HuH-7.5 (cell line): Measurements from ENCODE around the gene NWD2.
A peak's percentile ranks its signal among the peaks of the same experiment; 100 is the strongest.

Source experiments
- DNase-seq: peaks from one replicate; pipeline ENCODE4 v3.0.0; 2011; ENCODE audit warnings: low spot score

Gene NWD2

DNA sequence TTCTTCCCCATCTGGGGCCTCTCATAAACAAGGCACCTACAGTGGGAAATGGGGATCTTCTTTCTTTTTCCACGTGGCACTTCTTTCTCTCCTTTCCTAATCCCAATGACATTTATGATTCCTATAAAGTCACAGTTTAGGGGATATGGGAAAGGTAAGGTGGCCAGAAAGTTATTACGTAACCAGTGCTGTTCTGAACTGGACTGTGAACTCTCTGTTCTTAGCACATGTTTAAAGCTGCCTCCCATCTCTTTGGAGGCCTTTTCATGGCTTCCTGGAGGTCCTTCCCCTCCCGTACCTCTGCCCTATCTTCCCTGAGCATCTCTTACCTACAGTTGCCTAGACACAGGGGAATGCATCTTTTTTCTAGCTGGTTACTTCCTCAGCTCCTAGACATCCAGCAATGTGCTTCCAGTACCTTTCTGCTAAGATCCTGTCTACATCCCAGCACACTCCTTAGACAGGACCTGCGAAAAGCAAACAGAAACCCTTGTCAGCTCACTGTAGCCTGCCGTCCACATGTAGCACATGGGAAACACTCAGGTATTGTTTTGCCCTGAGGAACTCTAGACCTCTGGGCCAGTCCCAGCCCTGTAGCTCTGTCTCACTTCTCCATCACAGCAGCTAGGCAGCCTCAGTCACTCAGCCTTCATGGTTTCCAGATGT is 195.4 kb downstream of the NWD2 start:
- DNase-seq, result no peak

DNA sequence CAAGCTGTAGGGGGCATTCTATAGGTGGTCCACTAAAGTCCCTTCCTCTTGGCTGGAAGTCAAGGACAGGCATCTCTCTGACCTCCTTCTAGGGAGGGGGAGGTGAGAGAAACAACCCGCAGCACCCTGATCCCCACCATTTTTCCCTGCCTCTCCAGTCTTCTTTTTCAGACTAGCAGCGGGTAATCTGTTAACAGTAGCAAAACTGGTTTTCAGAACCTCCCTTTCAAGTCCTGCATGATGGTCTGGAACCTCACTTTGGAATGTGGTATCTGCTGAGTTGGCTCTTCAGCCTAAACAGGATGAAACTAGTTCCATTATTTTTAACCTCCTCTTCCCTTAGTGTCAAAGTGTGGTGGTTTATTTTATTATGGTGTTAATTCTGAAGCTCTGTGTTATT is 196.0 kb downstream of the NWD2 start:
- DNase-seq, result no peak

DNA sequence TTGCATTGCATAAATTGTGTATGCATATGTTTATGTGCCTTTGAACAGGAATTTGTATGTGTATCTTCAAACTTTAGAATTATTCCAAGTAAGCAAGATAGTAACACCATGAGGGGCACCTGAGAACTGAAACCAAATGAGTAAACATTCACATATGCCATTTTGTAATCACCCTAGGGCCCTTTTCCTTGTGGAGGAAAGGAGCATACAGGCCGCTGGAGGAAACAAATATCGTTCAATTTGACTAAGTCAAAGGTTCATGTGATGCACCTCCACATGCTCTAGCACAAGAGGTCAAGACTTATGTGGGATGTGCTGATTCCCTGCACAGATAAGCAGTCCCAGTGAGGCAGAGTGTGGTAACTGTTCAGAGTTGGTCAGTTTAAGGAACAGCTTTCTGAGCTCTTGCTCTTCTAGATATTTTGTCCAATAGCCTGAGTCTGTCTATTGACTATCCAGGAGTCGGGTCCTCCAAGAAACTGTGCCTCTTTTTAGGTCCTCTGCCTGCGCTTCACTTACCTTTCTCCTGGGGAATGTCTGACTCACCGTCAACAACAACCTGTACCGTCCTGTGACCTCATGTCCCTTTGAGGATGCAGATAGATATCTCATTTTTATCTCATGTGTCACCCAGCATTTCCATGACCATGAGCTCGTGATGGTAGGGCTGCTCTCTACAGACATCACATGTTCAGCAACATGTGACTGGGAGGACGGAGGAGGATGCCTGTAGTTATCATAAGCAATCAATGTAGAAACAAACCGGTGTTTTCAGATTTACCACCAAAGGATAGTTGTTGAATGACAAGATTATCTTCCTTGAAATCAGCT is 196.9 kb downstream of the NWD2 start:
- DNase-seq, result no peak

DNA sequence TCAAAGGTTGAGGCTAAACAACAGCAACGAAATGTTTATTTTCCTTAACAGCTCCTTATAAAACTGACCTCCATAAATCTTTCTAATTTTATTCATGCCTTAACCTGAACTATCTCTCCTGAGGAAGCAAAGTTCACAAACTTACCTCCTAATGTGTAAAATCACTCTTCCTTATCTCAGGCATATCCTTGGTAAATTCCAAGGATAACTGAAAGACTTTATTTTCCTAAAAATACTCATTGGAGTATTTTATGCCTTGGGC is 197.4 kb downstream of the NWD2 start:
- DNase-seq, result no peak

DNA sequence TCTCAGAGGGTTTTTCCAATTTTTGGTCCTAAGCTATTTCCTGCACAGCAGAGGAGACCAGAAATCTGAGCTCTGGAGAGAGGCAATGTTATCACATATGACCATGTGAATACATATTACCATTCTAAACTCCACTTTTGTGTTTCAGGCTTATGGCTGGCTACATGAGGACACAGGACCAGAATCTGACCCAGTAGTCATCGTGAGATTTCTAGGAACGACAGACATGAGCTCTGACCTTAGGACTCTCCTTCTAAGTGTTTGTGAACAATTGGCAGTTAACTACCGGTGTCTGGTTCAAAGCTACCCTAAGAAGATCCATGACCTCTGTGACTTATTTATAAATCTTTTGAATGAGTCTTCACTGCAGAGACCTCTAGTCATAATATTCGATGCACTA is 198.6 kb downstream of the NWD2 start:
- DNase-seq, result no peak

DNA sequence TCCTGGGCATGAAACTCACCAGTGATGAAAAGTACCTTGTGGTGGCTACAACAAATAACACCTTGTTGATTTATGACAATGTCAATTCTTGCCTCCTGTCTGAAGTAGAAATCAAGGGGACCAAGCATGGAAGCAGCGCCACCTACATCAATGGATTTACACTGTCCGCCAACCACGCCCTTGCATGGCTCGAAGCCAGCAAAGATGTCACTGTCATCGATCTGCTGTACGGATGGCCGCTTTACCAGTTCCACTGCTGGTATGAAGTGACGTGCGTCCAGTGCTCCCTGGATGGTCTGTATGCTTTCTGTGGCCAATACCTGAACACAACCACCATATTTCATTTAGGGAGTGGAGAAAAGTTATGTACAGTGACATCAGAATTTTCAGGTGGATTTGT is 200.5 kb downstream of the NWD2 start:
- no peak for DNase-seq

DNA sequence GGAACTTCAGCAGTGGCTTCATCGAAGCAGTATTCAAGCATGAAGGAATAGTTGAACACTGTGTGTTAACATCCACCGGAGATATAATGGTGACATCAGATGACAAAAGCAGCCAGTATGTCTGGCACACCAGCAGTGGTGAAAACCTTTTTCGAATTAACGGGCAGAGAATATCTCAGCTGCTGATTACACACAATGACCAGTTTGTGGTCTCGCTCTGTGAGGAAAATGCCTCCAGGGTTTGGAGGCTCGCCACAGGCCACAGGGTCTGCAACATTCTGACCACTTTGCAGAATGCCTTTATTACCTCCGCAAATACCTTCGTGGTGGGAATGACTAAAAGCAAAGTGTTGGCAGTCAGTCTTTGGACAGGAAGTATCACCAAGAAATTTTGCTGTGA is 201.5 kb downstream of the NWD2 start:
- no peak for DNase-seq

DNA sequence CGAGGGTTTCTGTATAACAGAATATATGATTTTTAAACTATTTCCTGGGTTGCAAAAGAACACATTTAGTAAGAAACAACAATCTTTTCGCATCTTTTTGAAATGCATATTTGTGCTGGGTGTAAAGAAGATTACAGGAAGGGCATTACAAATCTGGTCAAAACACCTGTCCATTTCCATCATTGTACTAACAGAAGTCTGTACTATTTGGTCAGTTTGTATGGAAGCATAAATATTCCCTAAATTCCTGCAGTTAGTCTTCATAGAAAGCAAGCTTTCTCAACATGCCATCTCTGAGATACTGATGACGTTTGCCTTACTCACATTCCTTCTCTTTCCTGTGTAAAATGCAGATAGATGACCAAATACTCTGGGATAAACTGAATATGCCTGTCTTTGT is 203.3 kb downstream of the NWD2 start:
- DNase-seq, result no peak

DNA sequence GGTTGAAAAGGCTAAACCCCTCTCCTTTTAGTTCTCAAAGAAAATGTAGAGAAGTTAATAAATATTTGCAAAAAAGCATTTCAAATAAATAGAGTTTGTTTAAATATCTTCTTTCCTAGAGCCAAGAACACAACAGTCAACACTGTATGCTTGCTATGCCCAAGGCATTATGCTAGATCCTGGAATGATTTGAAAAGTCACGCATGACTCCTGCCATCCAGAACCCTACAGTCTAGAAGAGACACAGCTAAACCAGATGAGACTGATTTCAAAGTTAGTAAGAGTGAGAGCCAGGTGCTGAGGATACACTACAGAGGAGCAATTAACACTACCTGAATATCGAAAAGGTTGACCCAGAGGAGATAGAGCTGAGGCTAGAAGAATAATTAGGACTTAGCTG is 205.8 kb downstream of the NWD2 start:
- DNase-seq, result no peak

DNA sequence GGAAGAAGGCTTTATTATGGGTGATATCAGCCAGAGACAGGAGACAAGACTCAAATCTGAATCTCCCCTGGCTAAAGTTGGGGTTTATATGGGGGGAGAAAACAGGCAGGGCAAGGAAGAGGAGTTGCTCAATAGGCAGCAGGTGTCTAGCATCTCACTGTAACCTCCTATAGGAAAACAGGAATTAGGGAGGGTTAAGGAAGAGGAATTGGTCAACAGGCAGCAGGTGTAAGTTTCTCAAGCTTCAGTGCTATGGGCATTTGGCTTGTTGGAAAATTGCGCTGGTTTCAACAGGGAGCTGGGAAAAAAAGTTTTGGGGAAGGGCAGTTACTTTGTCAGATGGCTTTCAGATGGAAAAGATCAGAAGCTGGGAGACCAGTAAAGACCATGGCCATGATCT is 206.4 kb downstream of the NWD2 start:
- no peak for DNase-seq

DNA sequence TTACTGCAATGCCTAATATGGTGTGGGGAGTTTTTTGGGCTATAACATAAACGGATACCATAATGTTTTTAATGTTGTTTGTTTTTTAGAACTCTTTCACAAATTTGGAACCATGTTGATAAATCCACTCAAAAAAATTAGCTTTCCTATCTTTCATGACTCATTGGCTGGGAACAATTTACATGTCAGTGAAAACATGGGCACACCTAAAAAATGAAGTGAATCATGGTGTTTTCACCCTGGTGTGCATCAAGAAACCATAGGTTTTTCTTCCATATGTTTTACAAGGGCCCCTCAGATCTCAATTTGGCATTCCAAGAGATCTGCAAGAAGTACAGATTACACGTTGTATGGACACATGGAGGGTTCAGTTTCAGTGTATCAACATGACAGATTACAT is 207.1 kb downstream of the NWD2 start:
- DNase-seq, result no peak

DNA sequence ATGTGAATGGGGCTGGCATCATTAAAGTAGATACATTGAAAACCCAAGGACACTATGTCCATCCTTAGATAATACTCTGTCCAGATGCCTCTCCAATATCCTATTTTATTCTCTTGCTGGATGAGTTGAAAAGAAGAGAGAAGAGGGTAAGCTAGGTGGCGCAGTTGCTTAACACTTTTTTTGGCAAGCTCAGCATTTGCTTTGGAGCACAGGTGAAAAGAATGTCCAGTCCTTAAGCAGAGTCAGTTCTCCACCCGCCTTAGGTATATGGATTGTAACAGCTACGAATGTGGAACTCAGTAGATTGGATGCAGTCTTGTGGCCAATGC is 208.4 kb downstream of the NWD2 start:
- peak; percentile 58 for DNase-seq

DNA sequence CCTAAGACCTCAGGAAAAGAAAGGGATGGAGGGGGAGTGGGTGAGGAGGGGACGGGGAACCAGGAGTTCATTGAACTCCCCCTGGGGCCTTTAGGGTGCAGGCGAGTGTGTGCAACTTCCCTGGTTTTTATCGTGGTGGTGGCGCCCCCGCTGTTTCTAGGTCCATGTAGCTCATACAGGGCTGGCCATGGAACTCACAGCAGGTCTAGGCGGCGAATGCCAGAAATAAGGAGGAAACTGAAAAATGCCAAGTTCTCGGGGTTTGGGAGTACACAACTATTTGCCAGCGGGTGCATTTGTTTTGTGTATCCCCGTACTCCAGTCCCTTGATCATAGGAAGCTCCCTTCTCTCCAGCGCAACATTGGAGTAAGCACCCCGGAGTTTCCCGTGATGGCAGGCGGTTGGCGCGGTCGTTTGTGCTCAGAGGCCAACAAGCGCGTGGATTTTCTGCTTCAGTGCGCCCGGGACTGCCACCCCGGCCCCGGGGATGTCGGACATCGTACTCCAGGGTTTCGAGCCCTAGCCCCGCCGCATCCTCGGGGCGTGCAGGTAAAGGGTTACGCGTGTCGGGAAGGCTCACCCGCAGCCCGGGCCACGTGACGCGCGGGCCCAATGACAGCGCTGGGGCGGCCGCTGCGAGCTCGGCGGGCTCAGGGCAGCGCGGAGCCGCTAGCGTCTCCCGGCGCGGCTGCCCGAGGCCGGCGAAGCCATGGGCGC is 208.9 kb downstream of the NWD2 start:
- DNase-seq, result peak; percentile 52

DNA sequence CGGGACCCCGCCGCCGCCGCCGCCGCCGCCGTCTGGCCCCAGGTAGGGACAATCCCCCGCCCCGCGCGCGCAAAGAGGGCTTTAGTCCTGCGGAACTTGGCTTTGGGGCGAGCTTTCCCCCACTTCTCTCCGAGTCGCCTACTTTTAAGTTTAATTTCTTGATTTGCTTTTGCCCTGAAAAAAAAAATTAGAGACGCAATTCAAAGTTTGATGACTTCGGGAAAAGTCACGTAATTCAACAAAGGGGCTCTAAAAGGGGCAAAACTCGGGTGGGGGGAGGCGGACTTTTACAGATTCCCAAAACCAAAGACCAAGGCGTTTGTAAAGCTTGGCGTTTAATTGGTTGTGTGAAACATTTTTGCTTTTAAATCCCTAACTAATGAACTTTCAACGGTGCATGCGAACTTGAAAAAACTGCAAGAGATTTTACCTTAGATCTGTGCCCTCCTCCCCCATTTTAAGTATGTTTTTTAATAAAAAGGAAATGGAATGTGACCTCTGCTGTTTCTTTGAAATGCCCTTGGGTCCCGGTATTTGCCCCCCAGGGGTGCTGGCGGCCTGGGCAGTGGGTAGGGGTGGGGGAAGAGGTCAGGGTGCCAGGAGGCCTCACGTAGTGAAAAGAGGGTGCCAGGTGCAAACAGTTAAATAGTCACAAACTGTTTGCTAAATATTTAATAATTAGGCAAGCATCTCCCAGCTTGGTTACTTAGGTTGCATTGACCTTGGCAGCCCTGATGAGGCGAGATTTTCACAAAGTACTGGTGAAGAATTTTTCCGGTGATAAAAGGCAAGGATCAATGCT is 209.7 kb downstream of the NWD2 start:
- DNase-seq, result no peak

DNA sequence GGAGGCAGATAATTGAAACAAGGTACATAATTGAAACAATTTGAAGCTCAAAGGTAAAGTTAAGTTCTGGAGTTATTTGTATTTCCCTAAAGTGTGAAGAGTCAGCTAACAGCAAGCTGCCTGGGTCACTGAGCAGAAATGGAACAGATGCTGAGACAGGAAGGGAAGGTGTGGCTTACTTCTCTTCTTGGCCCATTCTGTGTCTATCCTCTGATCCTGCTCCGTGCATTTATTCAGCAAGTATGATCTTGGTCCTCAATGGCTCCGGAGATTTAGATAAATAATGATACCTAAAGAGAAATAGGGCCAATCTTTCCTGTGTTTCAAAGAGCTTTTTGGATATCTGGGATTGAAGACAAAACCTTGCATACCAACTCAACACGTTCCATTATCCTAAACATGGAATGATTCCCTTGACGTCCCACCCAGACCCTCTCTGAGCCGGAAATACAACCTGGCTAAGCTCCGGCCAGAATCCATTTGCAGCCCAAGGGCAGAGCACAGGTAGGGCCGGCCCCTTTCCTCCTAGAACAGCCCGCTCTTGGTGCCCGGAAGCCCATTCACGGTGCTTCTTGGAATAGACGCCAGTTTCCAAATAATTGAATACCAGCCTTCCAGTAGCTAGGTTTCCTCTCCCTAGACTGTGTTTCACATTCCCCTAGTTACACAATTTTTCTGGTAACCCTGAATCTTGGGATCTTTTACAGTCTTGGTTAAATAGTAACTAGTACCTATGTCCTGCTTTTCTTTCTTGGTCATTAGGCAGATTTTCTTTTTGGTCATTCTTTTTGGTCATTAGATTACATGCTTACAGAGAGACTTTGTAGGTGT is 211.0 kb downstream of the NWD2 start:
- DNase-seq, result no peak

DNA sequence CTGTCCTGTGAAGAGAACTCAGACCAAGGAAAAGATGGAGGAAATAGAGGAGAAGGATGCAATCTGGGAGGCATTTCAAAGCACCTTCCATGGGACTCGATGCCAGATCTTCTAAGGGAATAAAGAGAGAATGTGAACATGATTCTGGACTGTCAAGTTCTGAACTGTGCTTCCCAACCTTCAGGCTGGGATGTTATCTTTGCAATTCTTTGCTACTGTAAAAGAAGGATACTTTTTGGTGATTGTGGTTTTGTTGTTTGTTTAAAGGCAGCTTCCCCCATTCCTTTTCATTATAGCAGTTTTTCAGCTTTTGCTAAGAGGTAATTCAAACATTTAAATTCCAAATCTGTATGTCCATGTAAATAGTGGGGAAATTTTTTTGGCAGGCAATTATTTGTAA is 217.3 kb downstream of the NWD2 start:
- no peak for DNase-seq

DNA sequence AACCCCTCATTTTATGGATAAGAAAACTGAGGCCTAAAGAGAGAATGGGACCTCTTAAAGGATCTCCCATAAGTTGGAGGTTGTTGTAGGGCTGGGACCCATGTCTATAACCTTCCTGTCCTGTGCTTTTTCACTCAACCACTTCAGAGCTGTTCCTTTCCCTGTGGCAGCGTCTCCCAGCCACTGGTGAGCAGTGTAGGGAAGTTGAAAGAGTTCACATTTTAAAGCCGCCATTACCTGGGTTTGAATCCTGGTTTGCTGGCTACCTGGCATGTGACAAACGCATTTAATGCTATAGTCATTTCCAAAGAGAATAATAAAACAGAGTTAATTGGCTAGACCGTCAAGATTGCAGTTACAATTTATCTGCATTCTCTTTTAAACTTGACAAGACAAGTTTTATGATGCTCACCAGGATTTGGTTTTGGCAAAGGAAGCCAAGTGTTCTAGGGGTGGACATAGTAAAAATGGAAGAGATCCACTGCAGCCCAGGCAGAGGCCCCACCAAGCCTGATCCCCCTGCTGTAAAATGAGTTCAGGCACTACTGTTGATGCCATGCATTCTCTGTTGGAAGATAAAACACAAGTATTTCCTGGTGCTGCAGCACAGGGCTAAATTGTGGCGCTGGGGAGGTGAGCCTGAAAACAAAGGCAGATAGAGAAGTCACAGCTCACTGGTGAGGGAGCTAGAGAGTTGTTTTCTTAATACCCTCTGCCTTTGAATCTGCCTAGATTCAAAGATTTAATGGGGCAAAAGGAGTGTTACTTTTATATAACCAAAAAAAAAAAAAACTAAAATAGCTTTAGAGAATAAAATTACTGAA is 218.7 kb downstream of the NWD2 start:
- no peak for DNase-seq

DNA sequence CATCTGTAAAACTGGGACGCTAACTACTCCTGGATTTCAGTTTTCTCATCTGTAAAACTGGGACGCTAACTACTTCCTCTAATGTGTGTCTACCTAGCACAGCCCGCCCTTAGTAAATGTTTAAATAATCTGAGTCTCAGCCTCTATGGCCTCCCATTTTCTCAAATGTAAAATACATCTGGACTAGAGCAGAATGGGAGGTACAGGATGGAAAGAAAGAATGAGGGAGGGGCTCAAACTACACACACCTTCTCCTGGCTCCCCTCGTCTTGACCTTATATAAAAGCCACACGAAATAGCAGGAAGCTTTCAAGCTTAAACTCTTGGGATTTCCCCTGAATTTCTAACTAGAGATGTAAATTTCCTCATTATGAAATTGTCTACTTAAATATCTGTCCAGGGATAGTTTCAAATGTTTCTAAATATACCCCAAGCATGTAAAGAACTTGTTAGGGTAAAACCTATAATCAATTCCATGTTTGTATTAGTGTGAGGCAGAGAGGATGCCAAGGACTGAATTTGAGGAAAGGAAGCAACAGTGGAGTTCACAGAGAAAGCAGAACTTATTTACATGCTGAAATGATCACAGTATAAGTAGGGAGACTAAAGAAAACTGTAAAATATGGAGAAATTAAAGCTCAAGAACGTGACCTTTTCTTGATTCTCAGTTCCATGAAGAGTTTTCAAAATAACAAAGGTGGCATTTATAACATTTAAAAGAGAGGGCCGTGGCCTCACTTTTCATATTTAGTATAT is 220.0 kb downstream of the NWD2 start:
- no peak for DNase-seq

DNA sequence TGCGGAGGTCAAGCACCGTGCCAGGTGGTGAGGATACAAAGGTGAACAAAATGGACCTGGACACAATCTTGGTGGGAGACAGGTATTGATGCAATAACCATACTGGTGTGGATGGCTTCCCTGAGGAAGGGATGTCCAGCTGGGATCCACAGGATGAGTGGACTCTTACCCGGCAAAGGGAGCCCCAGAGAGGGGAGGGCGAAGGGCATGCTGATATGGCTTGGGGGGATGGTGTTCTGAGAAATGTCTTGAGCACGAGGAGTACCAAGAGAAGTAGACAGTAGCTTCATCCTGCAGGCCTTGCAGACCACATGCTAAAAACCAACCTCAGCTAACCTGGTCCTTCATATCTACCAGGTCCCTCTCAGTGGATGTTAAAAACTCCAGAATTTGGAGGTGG is 220.8 kb downstream of the NWD2 start:
- DNase-seq, result no peak

DNA sequence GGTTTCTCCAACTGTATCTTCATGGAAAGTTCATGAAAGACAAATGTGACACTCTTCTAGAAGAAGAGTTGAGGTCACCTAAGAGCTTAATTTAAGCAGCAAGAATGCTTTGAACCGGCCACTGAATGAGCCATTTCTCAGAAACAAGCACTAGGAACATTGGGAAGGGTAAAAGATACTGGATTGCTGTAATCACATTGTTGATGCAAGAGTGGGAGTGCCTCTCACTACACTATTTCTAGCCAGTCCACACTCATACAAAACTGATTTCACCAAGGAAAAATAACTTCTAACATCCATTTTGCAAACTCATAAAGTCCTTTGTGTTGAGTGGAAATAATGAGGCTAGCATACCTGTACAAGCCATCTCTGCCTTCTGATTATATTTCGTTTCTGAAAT is 221.3 kb downstream of the NWD2 start:
- no peak for DNase-seq
